ENCODE measurements around the gene MSLN.
"Not testable (repeated sequence)": the region's sequence is repeated elsewhere in the genome, so short reads cannot be mapped to it uniquely, and the experiment has no call there.

MSLN gene

GRCh38 chr16:735982-736453 lies 24.5 kb upstream of the MSLN start:
- CTCF ChIA-PET: interaction anchor here (1.0 to 1.7 kb wide), 7 partner anchors 9 to 23 kb away, joined by 3 to 10 read pairs (median 3); partner anchors contain the start of genes ANTKMT, CCDC78 and METRN
- Mint-ChIP-seq H3K4me1 (peaks cover 28% of the 10 kb centered on the region), H3K36me3 (peaks cover 14% of the 10 kb centered on the region), H3K27me3 (no peaks in the 10 kb centered on the region), H3K9me3 (no peaks in the 10 kb centered on the region), H3K27ac (peak overlapping the region; percentile 24), H3K4me3 (no peak overlapping the region)
- peak; percentile 48 for DNase-seq

- Mint-ChIP-seq H3K27me3 (no peaks in the 10 kb centered on the region), H3K4me1 (peaks cover 28% of the 10 kb centered on the region), H3K4me3 (no peak overlapping the region), H3K27ac (no peak overlapping the region), H3K9me3 (no peaks in the 10 kb centered on the region), H3K36me3 (peaks cover 14% of the 10 kb centered on the region)
- no peak for DNase-seq
- CTCF ChIA-PET: interaction anchor here (1.4 to 1.5 kb wide), 3 partner anchors 11 to 16 kb away, joined by 3 to 4 read pairs (median 3); partner anchors contain the start of genes ANTKMT and CCDC78
Measured at GRCh38 chr16:736936-737481, 23.5 kb upstream of the MSLN start.

- Mint-ChIP-seq H3K27ac (peak overlapping the region; percentile 65), H3K36me3 (peaks cover 10% of the 10 kb centered on the region), H3K27me3 (no peaks in the 10 kb centered on the region), H3K9me3 (no peaks in the 10 kb centered on the region), H3K4me1 (peaks cover 28% of the 10 kb centered on the region), H3K4me3 (peak overlapping the region; percentile 79)
- CTCF ChIA-PET: interaction anchor here (1.0 to 2.0 kb wide), 4 partner anchors 8 to 27 kb away, joined by 3 to 11 read pairs (median 4); no protein-coding TSS in a partner anchor
- DNase-seq: no peak
Measured at GRCh38 chr16:739560-740458, 20.7 kb upstream of the MSLN start.

- no peaks in the 10 kb centered on the region for H3K27me3 Mint-ChIP-seq
- no peaks in the 10 kb centered on the region for H3K9me3 Mint-ChIP-seq
- peak; percentile 28 for DNase-seq
- CTCF ChIA-PET: interaction anchor here (1.0 to 2.0 kb wide), 5 partner anchors 8 to 28 kb away, joined by 3 to 11 read pairs (median 4); no protein-coding TSS in a partner anchor
- peaks cover 24% of the 10 kb centered on the region for H3K4me1 Mint-ChIP-seq
- H3K4me3 Mint-ChIP-seq: peak overlapping the region; percentile 79
- H3K27ac Mint-ChIP-seq: peak overlapping the region; percentile 65
- H3K36me3 Mint-ChIP-seq: peaks cover 8% of the 10 kb centered on the region
Measured at GRCh38 chr16:740459-740763, 20.1 kb upstream of the MSLN start.

GRCh38 chr16:740764-741505 lies 19.6 kb upstream of the MSLN start, which contains the start of gene CIAO3:
Gene CIAO3 (minus strand): TSS chr16:740997. CDS start chr16:740985, 12 bp downstream.
- Mint-ChIP-seq H3K9me3 (no peaks in the 10 kb centered on the region), H3K27ac (peak within 1 kb of the TSS; percentile 65), H3K27me3 (no peaks in the 10 kb centered on the region), H3K36me3 (peaks cover 8% of the 10 kb centered on the region), H3K4me1 (peaks cover 20% of the 10 kb centered on the region), H3K4me3 (peak within 1 kb of the TSS; percentile 79)
- DNase-seq: peak; percentile 92
- CTCF ChIA-PET: interaction anchor here (0.9 to 2.3 kb wide), 7 partner anchors 9 to 44 kb away, joined by 3 to 11 read pairs (median 4); no protein-coding TSS in a partner anchor

- CTCF ChIA-PET: interaction anchor here (0.7 to 2.3 kb wide), 4 partner anchors 12 to 75 kb away, joined by 3 to 9 read pairs (median 4); partner anchors contain the start of gene RHOT2
- no peak for DNase-seq
- Mint-ChIP-seq H3K27me3 (no peaks in the 10 kb centered on the region), H3K4me3 (peak overlapping the region; percentile 71), H3K9me3 (no peaks in the 10 kb centered on the region), H3K4me1 (peaks cover 16% of the 10 kb centered on the region), H3K27ac (no peak overlapping the region), H3K36me3 (peaks cover 5% of the 10 kb centered on the region)
Measured at GRCh38 chr16:741986-742629, 18.4 kb upstream of the MSLN start.

GRCh38 chr16:742894-743293 lies 17.6 kb upstream of the MSLN start:
- CTCF ChIA-PET: interaction anchor here (1.5 to 2.3 kb wide), 2 partner anchors 30 to 42 kb away, joined by 6 to 9 read pairs; no protein-coding TSS in a partner anchor
- not testable (repeated sequence) for H3K9me3 Mint-ChIP-seq, H3K27me3 Mint-ChIP-seq, H3K36me3 Mint-ChIP-seq, H3K4me3 Mint-ChIP-seq, H3K27ac Mint-ChIP-seq, DNase-seq
- H3K4me1 Mint-ChIP-seq: peaks cover 12% of the 10 kb centered on the region

GRCh38 chr16:743794-744500 lies 16.6 kb upstream of the MSLN start:
- Mint-ChIP-seq H3K4me3 (no peak overlapping the region), H3K4me1 (peaks cover 10% of the 10 kb centered on the region), H3K27me3 (no peaks in the 10 kb centered on the region), H3K27ac (no peak overlapping the region), H3K9me3 (no peaks in the 10 kb centered on the region), H3K36me3 (no peaks in the 10 kb centered on the region)
- CTCF ChIA-PET: interaction anchor here (1.5 kb wide), 1 partner anchor 41 kb away, joined by 6 read pairs; no protein-coding TSS in a partner anchor
- no peak for DNase-seq

GRCh38 chr16:745739-746138 lies 14.8 kb upstream of the MSLN start:
- no peak overlapping the region for H3K27ac Mint-ChIP-seq
- no peak overlapping the region for H3K4me3 Mint-ChIP-seq
- no peaks in the 10 kb centered on the region for H3K4me1 Mint-ChIP-seq
- H3K9me3 Mint-ChIP-seq: no peaks in the 10 kb centered on the region
- H3K36me3 Mint-ChIP-seq: no peaks in the 10 kb centered on the region
- CTCF ChIA-PET: interaction anchor here (1.3 kb wide), 1 partner anchor 10 kb away, joined by 3 read pairs; no protein-coding TSS in a partner anchor
- DNase-seq: peak; percentile 35
- no peaks in the 10 kb centered on the region for H3K27me3 Mint-ChIP-seq

GRCh38 chr16:746637-747036 lies 13.9 kb upstream of the MSLN start:
- Mint-ChIP-seq H3K36me3 (no peaks in the 10 kb centered on the region), H3K27me3 (peaks cover 4% of the 10 kb centered on the region)
- CTCF ChIA-PET: no interaction called here

GRCh38 chr16:747978-748746 lies 12.4 kb upstream of the MSLN start:
- no peaks in the 10 kb centered on the region for H3K9me3 Mint-ChIP-seq
- CTCF ChIA-PET: no interaction called here
- no peak for DNase-seq
- H3K4me3 Mint-ChIP-seq: no peak overlapping the region
- no peaks in the 10 kb centered on the region for H3K4me1 Mint-ChIP-seq
- no peaks in the 10 kb centered on the region for H3K36me3 Mint-ChIP-seq
- H3K27ac Mint-ChIP-seq: no peak overlapping the region
- H3K27me3 Mint-ChIP-seq: peaks cover 4% of the 10 kb centered on the region

More at GRCh38 chr16:746637-747036, 13.9 kb upstream of the MSLN start:
- no peak for DNase-seq
- Mint-ChIP-seq H3K9me3 (no peaks in the 10 kb centered on the region), H3K27ac (no peak overlapping the region), H3K4me1 (no peaks in the 10 kb centered on the region), H3K4me3 (no peak overlapping the region)

GRCh38 chr16:749010-749409 lies 11.5 kb upstream of the MSLN start:
- H3K27me3 Mint-ChIP-seq: peaks cover 4% of the 10 kb centered on the region
- CTCF ChIA-PET: interaction anchor here (0.7 kb wide), 1 partner anchor 29 kb away, joined by 3 read pairs; no protein-coding TSS in a partner anchor
- no peak overlapping the region for H3K27ac Mint-ChIP-seq
- H3K9me3 Mint-ChIP-seq: no peaks in the 10 kb centered on the region
- H3K4me1 Mint-ChIP-seq: no peaks in the 10 kb centered on the region
- DNase-seq: no peak
- H3K4me3 Mint-ChIP-seq: no peak overlapping the region
- H3K36me3 Mint-ChIP-seq: no peaks in the 10 kb centered on the region
